ENCODE results near the gene ASNSD1.

Gene ASNSD1

GRCh38 chr2:189681203-189681602 lies 19.9 kb downstream of the ASNSD1 start:
- Histone ChIP-seq H3K36me3 (ENCODE audit: insufficient read depth, low read length) (peaks cover 20% of the 10 kb centered on the region; the same call in 1 of the 2 replicates), H3K27me3 (ENCODE audit: insufficient read depth, low read length, poor library complexity) (no peaks in the 10 kb centered on the region), H3K4me1 (ENCODE audit: insufficient read depth, low read length) (peaks cover 12% of the 10 kb centered on the region), H3K9me3 (ENCODE audit: insufficient read depth, low read length, severe bottlenecking) (no peaks in the 10 kb centered on the region), H3K79me2 (ENCODE audit: insufficient read depth, low read length) (no peaks in the 10 kb centered on the region; the same call in 1 of the 2 replicates), H4K20me1 (ENCODE audit: insufficient read depth, low read length) (no peaks in the 10 kb centered on the region), H3K9ac (ENCODE audit: low read depth, low read length) (no peak overlapping the region), H3K27ac (ENCODE audit: low read length) (no peak overlapping the region), H2AFZ (ENCODE audit: low read depth, low read length) (no peak overlapping the region), H3K4me2 (ENCODE audit: insufficient read depth, low read length) (no peak overlapping the region), H3K4me3 (ENCODE audit: low read depth in 1 of 2, low read length in 2 of 2) (no peak overlapping the region)
- ATAC-seq (ENCODE audit: insufficient read depth, low read depth) (no peak), DNase-seq (no peak)
- TF ChIP-seq, protein P1, sequence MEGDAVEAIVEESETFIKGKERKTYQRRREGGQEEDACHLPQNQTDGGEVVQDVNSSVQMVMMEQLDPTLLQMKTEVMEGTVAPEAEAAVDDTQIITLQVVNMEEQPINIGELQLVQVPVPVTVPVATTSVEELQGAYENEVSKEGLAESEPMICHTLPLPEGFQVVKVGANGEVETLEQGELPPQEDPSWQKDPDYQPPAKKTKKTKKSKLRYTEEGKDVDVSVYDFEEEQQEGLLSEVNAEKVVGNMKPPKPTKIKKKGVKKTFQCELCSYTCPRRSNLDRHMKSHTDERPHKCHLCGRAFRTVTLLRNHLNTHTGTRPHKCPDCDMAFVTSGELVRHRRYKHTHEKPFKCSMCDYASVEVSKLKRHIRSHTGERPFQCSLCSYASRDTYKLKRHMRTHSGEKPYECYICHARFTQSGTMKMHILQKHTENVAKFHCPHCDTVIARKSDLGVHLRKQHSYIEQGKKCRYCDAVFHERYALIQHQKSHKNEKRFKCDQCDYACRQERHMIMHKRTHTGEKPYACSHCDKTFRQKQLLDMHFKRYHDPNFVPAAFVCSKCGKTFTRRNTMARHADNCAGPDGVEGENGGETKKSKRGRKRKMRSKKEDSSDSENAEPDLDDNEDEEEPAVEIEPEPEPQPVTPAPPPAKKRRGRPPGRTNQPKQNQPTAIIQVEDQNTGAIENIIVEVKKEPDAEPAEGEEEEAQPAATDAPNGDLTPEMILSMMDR (IDR thresholded peaks at IDR 0.05; ENCODE audit: borderline replicate concordance, extremely low read depth, low read length, poor library complexity, severe bottlenecking), result no peak
- no peak for TF ChIP-seq EZH2 (IDR thresholded peaks at IDR 0.05; ENCODE audit: borderline replicate concordance, low read depth, low read length, severe bottlenecking)

DNA sequence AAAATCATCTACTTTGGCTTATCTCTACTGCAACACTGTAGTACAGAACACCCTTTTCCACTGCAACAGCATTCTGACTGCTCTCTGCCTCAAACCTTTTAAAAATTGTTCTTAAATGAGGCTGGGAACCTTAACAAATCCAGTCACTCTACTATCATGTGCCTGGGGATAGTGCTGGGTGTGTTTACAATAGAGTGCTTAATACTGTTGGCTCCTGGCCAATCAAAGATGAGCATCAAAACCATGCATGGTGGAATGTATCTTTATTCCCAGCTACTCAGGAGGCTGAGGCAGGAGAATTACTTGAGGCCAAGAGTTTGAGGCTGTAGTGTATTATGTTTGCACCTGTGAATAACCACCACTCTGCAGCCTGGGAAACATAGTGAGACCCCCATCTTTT lies 20.6 kb downstream of the ASNSD1 start:
- Histone ChIP-seq H3K9me3 (ENCODE audit: insufficient read depth, low read length, severe bottlenecking) (no peaks in the 10 kb centered on the region), H4K20me1 (ENCODE audit: insufficient read depth, low read length) (no peaks in the 10 kb centered on the region), H3K9ac (ENCODE audit: low read depth, low read length) (no peak overlapping the region), H3K4me1 (ENCODE audit: insufficient read depth, low read length) (peaks cover 15% of the 10 kb centered on the region), H3K4me2 (ENCODE audit: insufficient read depth, low read length) (no peak overlapping the region), H3K4me3 (ENCODE audit: low read depth in 1 of 2, low read length in 2 of 2) (no peak overlapping the region), H3K27ac (ENCODE audit: low read length) (no peak overlapping the region), H2AFZ (ENCODE audit: low read depth, low read length) (no peak overlapping the region), H3K36me3 (ENCODE audit: insufficient read depth, low read length) (peaks cover 15% of the 10 kb centered on the region; the same call in 1 of the 2 replicates), H3K79me2 (ENCODE audit: insufficient read depth, low read length) (no peaks in the 10 kb centered on the region; the same call in 1 of the 2 replicates), H3K27me3 (ENCODE audit: insufficient read depth, low read length, poor library complexity) (no peaks in the 10 kb centered on the region)
- ATAC-seq (ENCODE audit: insufficient read depth, low read depth), result no peak
- TF ChIP-seq, protein P1 (IDR thresholded peaks at IDR 0.05; ENCODE audit: borderline replicate concordance, extremely low read depth, low read length, poor library complexity, severe bottlenecking), result no peak
- TF ChIP-seq EZH2 (IDR thresholded peaks at IDR 0.05; ENCODE audit: borderline replicate concordance, low read depth, low read length, severe bottlenecking), result no peak
- DNase-seq, result no peak

DNA sequence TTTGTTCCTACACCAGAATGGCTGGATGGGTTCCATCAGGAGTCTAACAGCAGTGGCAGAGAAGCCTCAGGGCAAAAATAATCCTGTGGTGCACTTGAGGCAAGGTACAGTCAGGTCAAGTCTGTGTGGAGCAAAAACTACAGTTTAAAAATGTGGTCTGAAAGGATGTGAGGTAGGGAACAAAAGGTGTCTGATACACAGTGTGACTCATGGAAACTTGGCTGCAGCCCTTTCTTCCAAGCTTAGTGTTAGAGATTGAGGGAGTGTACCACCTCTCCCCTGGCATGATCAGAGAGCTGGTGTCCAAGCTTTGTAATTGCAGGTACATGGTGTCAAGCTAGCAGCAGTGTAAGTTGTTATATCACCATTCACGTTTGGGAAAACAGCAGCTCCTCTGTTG lies 22.1 kb downstream of the ASNSD1 start:
- Histone ChIP-seq H3K4me2 (ENCODE audit: insufficient read depth, low read length) (no peak overlapping the region), H3K79me2 (ENCODE audit: insufficient read depth, low read length) (no peaks in the 10 kb centered on the region)
- ATAC-seq (ENCODE audit: insufficient read depth, low read depth), result no peak

More for the DNA sequence above, 22.1 kb downstream of the ASNSD1 start:
- TF ChIP-seq EZH2 (IDR thresholded peaks at IDR 0.05; ENCODE audit: borderline replicate concordance, low read depth, low read length, severe bottlenecking), result no peak
- TF ChIP-seq, protein P1 (IDR thresholded peaks at IDR 0.05; ENCODE audit: borderline replicate concordance, extremely low read depth, low read length, poor library complexity, severe bottlenecking), result no peak
- DNase-seq, result no peak
- Histone ChIP-seq H3K9me3 (ENCODE audit: insufficient read depth, low read length, severe bottlenecking) (no peaks in the 10 kb centered on the region), H2AFZ (ENCODE audit: low read depth, low read length) (no peak overlapping the region), H3K27me3 (ENCODE audit: insufficient read depth, low read length, poor library complexity) (no peaks in the 10 kb centered on the region), H4K20me1 (ENCODE audit: insufficient read depth, low read length) (no peaks in the 10 kb centered on the region), H3K27ac (ENCODE audit: low read length) (no peak overlapping the region), H3K4me1 (ENCODE audit: insufficient read depth, low read length) (peaks cover 15% of the 10 kb centered on the region), H3K4me3 (ENCODE audit: low read depth in 1 of 2, low read length in 2 of 2) (no peak overlapping the region), H3K9ac (ENCODE audit: low read depth, low read length) (no peak overlapping the region), H3K36me3 (ENCODE audit: insufficient read depth, low read length) (peaks cover 10% of the 10 kb centered on the region; the same call in 1 of the 2 replicates)
